Measurements from ENCODE around the gene CTSF. TPM values are rescaled to one million over a fixed set of nuclear protein-coding genes. Genes with fewer than 3 reads are reported as not detected.

The CTSF gene
- total RNA-seq, 1 experiment from 2014 or later: 28.7 TPM

DNA sequence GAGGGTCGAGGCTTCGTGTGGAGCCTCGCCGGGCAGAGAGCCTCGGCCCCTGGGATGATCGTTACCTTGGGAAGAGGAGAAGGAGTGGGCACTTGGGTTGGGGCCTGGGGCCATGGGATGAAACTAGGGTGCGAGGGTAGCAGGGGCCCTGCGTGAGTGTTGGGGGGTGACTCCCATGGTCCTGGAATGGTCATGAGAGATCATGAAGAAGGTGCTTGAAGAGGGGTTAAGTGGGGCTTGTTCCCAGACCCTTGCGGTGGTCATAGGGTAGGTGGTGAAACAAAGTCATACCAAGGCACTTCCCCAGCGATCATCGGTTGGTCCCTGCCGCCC is 24.9 kb upstream of the CTSF start:
- no peak for DNase-seq (ENCODE audit: low read depth, low spot score)
- Histone ChIP-seq H3K27ac (ENCODE audit: low read length) (peak overlapping the region; percentile 96), H3K36me3 (ENCODE audit: control insufficient read depth, insufficient read depth, low read length) (no peaks in the 10 kb centered on the region), H3K9me3 (ENCODE audit: control insufficient read depth, insufficient read depth, low read depth, low read length) (no peaks in the 10 kb centered on the region; the same call in 1 of the 2 replicates), H3K4me3 (ENCODE audit: low read depth in 2 of 2, low read length in 2 of 2) (peak overlapping the region; percentile 88 to 95), H3K27me3 (ENCODE audit: control insufficient read depth, insufficient read depth, low read length) (no peaks in the 10 kb centered on the region), H3K4me1 (ENCODE audit: control insufficient read depth, insufficient read depth, low read length) (peaks cover 8% of the 10 kb centered on the region)
- intact Hi-C loops (cut with micrococcal nuclease; ENCODE audit: unreplicated experiment): no loop called here
- POLR2A ChIA-PET: interaction anchor here (0.7 kb wide), 1 partner anchor 51 kb away, joined by 4 read pairs; no protein-coding TSS in a partner anchor
- TF ChIP-seq, protein P1, sequence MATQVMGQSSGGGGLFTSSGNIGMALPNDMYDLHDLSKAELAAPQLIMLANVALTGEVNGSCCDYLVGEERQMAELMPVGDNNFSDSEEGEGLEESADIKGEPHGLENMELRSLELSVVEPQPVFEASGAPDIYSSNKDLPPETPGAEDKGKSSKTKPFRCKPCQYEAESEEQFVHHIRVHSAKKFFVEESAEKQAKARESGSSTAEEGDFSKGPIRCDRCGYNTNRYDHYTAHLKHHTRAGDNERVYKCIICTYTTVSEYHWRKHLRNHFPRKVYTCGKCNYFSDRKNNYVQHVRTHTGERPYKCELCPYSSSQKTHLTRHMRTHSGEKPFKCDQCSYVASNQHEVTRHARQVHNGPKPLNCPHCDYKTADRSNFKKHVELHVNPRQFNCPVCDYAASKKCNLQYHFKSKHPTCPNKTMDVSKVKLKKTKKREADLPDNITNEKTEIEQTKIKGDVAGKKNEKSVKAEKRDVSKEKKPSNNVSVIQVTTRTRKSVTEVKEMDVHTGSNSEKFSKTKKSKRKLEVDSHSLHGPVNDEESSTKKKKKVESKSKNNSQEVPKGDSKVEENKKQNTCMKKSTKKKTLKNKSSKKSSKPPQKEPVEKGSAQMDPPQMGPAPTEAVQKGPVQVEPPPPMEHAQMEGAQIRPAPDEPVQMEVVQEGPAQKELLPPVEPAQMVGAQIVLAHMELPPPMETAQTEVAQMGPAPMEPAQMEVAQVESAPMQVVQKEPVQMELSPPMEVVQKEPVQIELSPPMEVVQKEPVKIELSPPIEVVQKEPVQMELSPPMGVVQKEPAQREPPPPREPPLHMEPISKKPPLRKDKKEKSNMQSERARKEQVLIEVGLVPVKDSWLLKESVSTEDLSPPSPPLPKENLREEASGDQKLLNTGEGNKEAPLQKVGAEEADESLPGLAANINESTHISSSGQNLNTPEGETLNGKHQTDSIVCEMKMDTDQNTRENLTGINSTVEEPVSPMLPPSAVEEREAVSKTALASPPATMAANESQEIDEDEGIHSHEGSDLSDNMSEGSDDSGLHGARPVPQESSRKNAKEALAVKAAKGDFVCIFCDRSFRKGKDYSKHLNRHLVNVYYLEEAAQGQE (IDR thresholded peaks at IDR 0.05; ENCODE audit: insufficient read depth in 1 of 2, low read depth in 2 of 2, low read length in 1 of 2): no peak
- TF ChIP-seq SIN3A (IDR thresholded peaks at IDR 0.05; ENCODE audit: borderline replicate concordance, insufficient read depth, low read depth, low read length): no peak
- no peak for TF ChIP-seq TCF7L2 (IDR thresholded peaks at IDR 0.05; ENCODE audit: low read depth, low read length)
- TF ChIP-seq, protein P2, sequence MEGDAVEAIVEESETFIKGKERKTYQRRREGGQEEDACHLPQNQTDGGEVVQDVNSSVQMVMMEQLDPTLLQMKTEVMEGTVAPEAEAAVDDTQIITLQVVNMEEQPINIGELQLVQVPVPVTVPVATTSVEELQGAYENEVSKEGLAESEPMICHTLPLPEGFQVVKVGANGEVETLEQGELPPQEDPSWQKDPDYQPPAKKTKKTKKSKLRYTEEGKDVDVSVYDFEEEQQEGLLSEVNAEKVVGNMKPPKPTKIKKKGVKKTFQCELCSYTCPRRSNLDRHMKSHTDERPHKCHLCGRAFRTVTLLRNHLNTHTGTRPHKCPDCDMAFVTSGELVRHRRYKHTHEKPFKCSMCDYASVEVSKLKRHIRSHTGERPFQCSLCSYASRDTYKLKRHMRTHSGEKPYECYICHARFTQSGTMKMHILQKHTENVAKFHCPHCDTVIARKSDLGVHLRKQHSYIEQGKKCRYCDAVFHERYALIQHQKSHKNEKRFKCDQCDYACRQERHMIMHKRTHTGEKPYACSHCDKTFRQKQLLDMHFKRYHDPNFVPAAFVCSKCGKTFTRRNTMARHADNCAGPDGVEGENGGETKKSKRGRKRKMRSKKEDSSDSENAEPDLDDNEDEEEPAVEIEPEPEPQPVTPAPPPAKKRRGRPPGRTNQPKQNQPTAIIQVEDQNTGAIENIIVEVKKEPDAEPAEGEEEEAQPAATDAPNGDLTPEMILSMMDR (IDR thresholded peaks at IDR 0.05): no peak
- no peak for TF ChIP-seq POLR2AphosphoS5 (IDR thresholded peaks at IDR 0.05; ENCODE audit: low read depth, low read length)
- CTCF ChIA-PET: interaction anchor here (0.7 kb wide), 1 partner anchor 241 kb away, joined by 3 read pairs; no protein-coding TSS in a partner anchor
- ATAC-seq: peak; percentile 42
- in situ Hi-C loops (cut with HindIII; ENCODE audit: low pct_unique_long_range_greater_than_20kb, low sequenced_read_pairs): no loop called here
- TSS peak; percentile 92 for BruUV-seq (replicated peaks)

DNA sequence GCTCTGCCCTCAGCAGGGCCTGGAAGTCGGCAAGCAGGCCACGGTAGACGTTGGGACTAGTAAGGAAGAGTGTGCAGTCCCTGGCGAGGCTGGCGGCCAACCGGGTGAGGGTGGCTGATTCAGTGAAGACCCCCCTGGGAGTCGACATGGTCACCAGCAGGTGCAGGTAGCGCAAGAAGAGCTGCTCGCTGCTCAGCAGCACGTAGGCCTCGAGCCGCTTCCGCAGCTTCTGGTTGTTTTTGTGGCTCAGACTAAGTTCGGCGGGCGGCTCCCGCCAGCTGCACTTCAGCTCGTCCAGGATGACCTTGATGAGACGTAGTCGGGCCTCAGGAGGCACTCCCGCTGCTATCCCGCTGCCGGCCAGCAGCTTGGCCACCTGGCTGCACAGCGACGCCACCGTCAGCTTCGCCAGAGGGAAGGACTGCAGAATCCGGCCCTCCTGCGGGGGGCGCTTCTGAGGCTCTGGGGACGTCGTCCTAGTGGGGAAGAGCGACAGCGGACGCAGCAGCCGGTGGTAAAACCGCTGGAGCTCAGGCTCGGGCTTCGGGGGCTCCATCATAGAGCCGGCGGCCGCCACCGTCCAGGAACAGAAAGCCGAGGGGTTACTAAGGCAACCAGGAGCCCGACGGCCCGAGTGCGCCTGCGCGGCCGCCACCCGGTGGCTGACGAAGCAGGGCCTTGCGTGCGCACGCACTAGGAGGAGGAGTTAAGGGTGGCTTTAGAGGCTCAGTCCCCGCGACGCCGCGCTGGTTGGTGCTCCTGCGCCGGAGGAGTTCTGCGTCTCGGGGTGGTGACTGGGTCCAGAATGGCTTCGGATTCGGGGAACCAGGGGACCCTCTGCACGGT is 24.3 kb upstream of the CTSF start, which contains the start of the genes CCDC87 and CCS:
Gene CCDC87 (minus strand): TSS at position 607 of the 846 bp plus-strand sequence. CDS start 48 bp downstream, at position 559.
Gene CCS (plus strand): TSS at position 729 of the 846 bp plus-strand sequence. CDS start 77 bp downstream, at position 806.
- Histone ChIP-seq H3K27ac (ENCODE audit: low read length) (peak within 1 kb of the TSS; percentile 96), H3K36me3 (ENCODE audit: control insufficient read depth, insufficient read depth, low read length) (no peaks in the 10 kb centered on the region), H3K9me3 (ENCODE audit: control insufficient read depth, insufficient read depth, low read depth, low read length) (no peaks in the 10 kb centered on the region; the same call in 1 of the 2 replicates), H3K4me3 (ENCODE audit: low read depth in 2 of 2, low read length in 2 of 2) (peak within 1 kb of the TSS; percentile 88 to 95), H3K4me1 (ENCODE audit: control insufficient read depth, insufficient read depth, low read length) (peaks cover 8% of the 10 kb centered on the region), H3K27me3 (ENCODE audit: control insufficient read depth, insufficient read depth, low read length) (no peaks in the 10 kb centered on the region)
- in situ Hi-C loops (cut with HindIII; ENCODE audit: low pct_unique_long_range_greater_than_20kb, low sequenced_read_pairs): no loop called here
- BruUV-seq (replicated peaks): no TSS peak
- TF ChIP-seq, protein P1 (IDR thresholded peaks at IDR 0.05; ENCODE audit: insufficient read depth in 1 of 2, low read depth in 2 of 2, low read length in 1 of 2): no peak
- TF ChIP-seq, protein P2 (IDR thresholded peaks at IDR 0.05): peak; percentile 92
- 0 out of 2 replicates have a peak, but pooled peaks have one; percentile 70 for TF ChIP-seq SIN3A (IDR thresholded peaks at IDR 0.05; ENCODE audit: borderline replicate concordance, insufficient read depth, low read depth, low read length)
- TF ChIP-seq TCF7L2 (IDR thresholded peaks at IDR 0.05; ENCODE audit: low read depth, low read length): 0 out of 2 replicates have a peak, but pooled peaks have one; percentile 18
- TF ChIP-seq POLR2AphosphoS5 (IDR thresholded peaks at IDR 0.05; ENCODE audit: low read depth, low read length): peak; percentile 99
- ChIA-PET POLR2A (interaction anchor here (0.7 kb wide), 1 partner anchor 51 kb away, joined by 4 read pairs; no protein-coding TSS in a partner anchor), CTCF (interaction anchor here (0.5 to 1.1 kb wide), 2 partner anchors 86 to 97 kb away, joined by 3 to 5 read pairs; no protein-coding TSS in a partner anchor)
- DNase-seq (ENCODE audit: low read depth, low spot score): peak; percentile 86
- ATAC-seq: peak; percentile 99
- intact Hi-C loops (cut with micrococcal nuclease; ENCODE audit: unreplicated experiment): no loop called here

Measured in Panc1 (cell line).